ENCODE measurements around the gene ACACB. TPM values are rescaled to one million over a fixed set of nuclear protein-coding genes. Genes with fewer than 3 reads are reported as not detected.

Gene ACACB
- total RNA-seq, 1 donor from 2014 or later = 64.5 TPM

DNA sequence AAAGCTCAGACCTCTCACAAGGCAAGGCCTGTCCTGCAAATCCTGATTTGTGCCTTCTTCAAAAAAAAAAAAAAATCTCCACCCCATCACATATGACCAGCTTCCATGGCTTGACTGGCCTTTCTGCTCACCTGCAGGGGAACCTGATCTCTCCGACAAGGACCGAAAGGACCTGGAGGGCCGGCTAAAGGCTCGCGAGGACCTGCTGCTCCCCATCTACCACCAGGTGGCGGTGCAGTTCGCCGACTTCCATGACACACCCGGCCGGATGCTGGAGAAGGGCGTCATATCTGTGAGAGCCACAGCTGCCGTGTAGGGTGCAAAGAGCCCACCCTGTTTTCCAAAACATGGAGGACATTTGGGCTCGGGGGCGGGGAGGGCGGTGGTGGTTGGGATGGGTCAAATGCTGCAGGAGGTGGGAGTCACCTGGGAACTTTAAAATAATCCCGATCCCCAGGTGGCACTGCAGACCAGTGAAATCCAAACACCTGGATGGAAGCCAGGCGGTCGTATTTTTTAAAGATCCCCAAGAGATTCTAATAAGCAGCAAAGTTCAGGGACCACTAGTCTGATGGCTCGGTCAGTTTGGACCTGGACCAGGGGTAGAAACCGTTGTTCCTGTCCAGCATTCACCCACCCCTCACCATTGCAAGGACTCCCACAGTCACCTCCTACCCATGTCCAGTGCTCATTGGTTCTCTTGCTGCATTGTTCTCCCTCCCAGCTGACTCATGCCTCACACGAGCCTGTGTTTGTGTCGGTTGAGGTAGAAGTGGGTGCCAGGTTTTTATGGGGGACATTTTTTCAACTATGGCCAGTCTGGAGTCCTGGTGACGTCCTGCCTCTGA is 147.9 kb downstream of the ACACB start:
- intact Hi-C loops (cut with DNase I) = loop anchor here (1.0 kb wide), 1 partner anchor 121 kb away; no protein-coding TSS in a partner anchor
- no peak for DNase-seq (ENCODE audit: low spot score)

DNA sequence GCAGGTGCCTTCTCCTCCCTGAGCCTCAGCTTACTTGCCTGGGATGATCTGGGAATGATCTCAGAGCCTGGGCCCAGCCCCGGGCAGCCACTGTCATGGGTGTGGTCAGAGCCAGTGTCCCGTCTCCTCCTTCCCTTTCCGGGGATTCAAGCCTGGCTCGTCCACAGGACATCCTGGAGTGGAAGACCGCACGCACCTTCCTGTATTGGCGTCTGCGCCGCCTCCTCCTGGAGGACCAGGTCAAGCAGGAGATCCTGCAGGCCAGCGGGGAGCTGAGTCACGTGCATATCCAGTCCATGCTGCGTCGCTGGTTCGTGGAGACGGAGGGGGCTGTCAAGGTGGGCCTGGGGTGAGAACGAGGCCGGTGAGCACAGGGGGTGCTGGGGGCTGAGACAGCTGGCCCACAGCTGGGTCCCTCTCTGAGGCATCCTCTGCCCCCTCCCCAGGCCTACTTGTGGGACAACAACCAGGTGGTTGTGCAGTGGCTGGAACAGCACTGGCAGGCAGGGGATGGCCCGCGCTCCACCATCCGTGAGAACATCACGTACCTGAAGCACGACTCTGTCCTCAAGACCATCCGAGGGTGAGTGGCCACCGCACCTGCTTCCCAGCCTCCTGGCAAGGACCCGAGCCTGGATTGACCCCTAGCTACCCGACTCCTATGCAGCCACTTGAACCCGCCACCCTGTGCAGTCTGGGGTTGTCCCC is 148.7 kb downstream of the ACACB start:
- DNase-seq (ENCODE audit: low spot score) = no peak
- intact Hi-C loops (cut with DNase I) = loop anchor here (1.0 kb wide), 1 partner anchor 120 kb away; no protein-coding TSS in a partner anchor

DNA sequence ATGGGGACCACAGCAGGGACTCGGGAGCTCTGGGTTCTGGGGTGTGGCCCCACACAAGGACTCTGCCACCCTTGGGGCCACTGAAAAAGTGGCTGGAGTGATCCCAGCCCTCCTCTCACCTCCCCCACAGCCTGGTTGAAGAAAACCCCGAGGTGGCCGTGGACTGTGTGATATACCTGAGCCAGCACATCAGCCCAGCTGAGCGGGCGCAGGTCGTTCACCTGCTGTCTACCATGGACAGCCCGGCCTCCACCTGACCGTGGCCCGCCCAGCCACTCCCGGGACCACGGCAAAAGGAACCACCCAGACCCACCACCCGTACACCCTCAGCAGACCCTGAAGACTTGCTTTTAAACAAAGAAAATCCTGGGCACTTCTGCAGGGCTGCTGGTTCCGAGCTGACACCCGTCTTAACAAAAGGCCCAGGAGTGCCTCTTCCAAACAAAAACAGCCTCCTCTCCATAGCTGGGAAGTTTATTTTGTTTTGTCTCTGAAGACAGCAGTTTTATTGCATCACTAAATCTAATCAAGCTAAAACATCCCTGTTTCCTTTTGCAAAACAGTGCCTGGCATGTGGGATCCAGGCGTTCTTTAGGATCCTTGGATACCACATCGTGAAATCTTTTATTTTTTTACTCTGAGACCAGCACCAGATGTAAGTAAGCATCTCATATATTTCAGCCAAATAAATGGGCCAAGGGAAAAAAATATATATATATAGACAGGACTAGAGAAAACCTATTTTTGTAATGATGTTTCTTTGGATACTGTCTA is 149.9 kb downstream of the ACACB start:
- intact Hi-C loops (cut with DNase I) = no loop called here
- DNase-seq (ENCODE audit: low spot score) = no peak

DNA sequence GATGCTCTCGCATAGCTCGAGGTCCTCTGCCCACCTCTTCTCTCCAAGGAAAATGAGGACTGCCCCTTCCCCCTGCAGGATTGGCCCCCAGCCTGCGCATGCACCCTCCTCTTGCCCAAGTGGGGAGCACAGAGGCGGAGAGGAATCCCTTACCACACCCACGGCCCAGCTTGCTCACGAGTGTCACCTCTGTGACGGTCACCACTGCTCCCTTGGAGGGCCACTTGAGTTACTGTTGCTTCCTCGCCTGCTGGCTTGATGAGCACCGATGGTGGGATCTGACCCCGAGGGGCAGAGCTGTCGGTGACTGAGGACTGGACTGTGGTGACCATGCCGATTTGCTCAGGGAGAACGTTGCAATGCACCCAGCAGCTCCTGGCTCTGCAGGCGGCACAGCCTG is 151.0 kb downstream of the ACACB start:
- intact Hi-C loops (cut with DNase I) = no loop called here
- no peak for DNase-seq (ENCODE audit: low spot score)

DNA sequence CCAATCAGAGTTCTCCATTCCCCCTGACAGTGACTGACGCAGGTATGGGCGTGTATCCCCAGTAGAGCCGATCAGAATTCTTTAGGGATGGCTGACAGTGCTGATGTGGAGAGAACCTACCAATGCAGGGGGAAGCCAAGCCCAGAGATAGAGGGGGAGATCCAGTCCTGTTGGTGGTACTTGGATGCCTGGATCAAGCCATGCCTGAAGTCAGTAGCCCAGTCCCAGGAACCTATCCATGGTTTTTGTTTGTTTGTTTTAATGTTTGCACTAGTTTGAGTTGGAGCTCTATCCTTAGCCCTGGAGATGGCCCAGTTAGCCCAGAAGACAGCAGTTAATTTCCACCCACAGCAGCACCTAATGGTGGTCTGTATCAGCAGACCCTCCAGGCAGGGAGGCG is 152.5 kb downstream of the ACACB start:
- intact Hi-C loops (cut with DNase I) = no loop called here

DNA sequence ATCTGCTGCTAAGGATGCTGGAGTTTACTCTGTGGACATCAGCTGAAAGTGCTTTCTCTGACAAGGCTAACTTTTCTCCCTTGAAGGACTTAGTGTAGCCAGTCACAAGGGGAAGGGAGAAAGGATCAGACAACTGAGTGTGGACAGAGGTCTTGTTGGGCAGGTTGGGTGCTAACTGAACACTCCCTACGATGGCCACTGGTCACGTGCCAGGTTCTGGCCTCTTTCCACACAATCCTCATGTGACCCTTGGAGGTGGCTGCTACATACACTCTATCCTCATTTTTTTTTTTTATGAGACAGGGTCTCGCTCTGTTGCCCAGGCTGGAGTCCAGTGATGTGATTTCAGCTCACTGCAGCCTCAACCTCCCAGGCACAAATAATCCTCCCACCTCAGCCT is 153.0 kb downstream of the ACACB start:
- intact Hi-C loops (cut with DNase I) = no loop called here
- DNase-seq (ENCODE audit: low spot score) = no peak

More for the DNA sequence above, 152.5 kb downstream of the ACACB start:
- DNase-seq (ENCODE audit: low spot score) = no peak

DNA sequence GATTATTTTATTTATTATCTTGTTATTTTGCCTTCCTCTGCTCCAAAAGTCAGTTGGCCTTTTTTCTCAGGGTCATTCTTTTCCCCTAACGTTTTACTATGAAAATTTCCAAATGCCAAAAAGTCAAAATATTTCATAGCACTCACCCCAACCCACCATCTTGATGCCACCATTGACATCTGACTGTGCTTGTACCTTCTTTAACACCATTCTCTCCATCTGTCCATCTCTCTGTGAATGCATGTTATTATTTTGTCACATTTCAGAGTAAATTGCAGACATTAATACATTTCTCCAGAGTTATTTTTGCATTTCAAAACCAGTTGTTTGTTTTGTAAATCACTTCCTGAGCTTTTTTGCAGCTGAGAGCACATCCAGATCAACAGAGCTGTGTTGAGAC is 154.1 kb downstream of the ACACB start:
- intact Hi-C loops (cut with DNase I) = no loop called here

DNA sequence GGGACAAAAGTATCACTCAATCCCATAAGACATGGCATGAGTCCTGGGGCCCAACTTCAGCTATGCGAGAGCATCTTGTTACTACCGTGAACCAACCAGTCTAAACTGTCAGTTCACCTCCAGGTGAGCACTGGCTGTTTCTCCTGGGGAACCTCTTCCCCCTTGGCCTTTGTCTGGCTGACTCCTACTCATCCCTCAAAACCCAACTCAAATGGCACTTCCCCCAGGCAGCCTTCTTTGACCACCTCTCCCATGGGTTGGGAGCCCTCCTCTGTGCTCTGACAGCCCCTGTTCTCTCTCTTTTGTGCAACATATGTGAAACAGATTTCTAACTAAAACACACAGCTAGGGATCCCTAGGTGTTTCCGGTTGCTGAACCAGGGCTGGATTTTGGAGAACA is 155.0 kb downstream of the ACACB start:
- intact Hi-C loops (cut with DNase I) = no loop called here
- no peak for DNase-seq (ENCODE audit: low spot score)

More for the DNA sequence above, 154.1 kb downstream of the ACACB start:
- DNase-seq (ENCODE audit: low spot score) = no peak

DNA sequence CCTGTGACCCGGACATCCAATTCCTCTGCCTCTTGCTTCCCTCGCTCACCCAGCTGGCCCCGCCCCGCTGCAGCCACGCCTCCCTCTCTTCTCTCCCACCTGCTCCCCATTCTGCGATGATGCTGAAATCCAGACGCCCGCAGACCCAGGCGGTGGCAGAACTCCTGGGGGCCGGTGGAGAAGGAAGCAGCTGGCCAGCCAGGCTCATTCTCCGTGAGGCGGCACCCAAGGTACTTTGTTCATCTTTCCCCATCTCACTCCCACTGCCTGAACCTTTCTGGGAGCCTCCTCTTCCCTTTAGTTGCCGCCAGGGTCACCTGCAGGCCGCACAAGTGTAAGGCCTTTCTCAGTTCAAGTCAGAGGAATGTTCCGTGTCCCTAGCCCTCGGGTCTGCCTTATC is 157.0 kb downstream of the ACACB start:
- no peak for DNase-seq (ENCODE audit: low spot score)
- intact Hi-C loops (cut with DNase I) = no loop called here

DNA sequence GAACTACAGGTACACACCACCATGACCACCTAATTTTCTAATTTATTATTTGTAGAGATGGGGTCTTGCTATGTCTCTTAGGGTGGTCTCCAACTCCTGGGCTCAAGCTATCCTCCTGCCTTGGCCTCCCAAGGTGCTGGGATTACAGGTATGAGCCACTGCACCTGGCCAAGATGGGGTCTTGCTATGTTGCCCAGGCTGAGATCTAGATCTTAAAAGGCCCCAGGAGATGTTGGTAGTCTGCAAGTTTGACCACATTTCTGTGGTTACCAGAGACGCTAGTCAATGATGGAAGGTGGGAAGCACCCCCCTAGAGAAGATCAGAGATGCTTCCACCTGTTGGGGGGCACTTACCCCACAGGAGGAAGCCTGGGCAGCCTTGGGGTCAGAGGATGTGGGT is 158.0 kb downstream of the ACACB start:
- intact Hi-C loops (cut with DNase I) = no loop called here

DNA sequence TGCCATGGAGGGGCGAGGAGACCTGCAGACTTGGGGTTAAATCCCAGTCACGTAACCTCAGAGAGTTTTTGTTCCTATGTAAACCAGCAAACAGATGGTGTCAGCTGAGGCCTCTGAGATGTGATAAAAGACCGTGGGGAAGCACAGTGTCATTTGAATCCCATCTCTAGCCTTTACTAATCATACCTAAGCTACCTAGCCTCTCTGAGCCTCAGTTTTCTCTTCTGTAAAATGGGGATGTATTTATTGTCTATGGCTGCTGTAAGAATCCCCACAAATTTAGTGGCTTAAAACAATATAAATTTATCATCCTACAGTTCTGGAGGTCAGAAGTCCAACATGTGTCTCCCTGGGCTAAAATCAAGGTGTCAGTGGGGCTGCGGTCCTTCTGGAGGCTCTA is 158.8 kb downstream of the ACACB start:
- intact Hi-C loops (cut with DNase I) = no loop called here
- no peak for DNase-seq (ENCODE audit: low spot score)

More for the DNA sequence above, 158.0 kb downstream of the ACACB start:
- no peak for DNase-seq (ENCODE audit: low spot score)

DNA sequence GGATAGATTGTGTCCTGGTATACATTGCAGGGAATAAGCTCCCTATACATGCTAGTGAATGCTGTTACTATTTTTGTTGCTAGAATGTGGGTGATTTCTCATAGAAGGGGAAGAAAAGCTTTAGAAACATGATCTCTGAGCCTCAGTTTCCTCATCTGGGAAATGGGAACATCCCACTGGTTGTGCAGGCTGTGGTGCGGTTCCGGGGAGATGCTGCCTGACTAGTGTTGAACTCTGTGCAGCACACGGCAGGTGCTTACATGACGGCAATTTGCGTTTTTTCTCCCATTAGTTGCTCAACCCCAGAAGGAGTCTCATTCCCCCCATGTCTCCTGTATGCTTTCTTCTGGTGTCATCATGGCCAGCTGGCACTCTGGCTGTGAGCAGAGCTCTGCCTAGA is 159.8 kb downstream of the ACACB start:
- intact Hi-C loops (cut with DNase I) = no loop called here
- DNase-seq (ENCODE audit: low spot score) = no peak

DNA sequence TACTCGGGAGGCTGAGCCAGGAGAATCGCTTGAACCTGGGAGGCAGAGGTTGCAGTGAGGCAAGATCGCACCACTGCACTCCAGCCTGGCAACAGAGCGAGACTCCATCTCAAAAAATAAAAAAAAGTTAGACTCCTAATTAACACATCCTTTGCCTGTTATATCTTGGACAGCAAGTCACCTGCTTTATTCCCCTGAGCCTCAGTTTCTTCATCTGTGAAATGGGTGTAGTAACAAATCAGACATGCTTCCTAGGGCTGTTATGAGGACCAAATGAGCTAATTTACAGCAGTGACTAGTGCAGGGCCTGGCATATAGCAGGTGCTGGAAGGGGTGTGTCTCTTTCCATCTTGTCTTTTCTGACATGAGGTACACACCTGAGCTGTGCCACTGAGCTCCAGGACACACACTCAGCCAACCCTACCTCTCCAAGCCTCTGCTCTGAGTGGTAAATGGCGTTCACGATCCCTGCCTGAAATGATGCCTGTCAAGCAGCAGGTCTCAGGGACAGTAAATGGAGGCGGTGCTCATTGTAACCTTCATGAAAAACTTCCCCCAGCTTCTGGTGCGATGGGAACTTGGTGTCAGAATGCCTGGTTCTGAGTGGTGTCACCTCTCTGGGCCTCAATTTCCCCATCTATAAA is 161.0 kb downstream of the ACACB start:
- DNase-seq (ENCODE audit: low spot score) = no peak
- intact Hi-C loops (cut with DNase I) = no loop called here

DNA sequence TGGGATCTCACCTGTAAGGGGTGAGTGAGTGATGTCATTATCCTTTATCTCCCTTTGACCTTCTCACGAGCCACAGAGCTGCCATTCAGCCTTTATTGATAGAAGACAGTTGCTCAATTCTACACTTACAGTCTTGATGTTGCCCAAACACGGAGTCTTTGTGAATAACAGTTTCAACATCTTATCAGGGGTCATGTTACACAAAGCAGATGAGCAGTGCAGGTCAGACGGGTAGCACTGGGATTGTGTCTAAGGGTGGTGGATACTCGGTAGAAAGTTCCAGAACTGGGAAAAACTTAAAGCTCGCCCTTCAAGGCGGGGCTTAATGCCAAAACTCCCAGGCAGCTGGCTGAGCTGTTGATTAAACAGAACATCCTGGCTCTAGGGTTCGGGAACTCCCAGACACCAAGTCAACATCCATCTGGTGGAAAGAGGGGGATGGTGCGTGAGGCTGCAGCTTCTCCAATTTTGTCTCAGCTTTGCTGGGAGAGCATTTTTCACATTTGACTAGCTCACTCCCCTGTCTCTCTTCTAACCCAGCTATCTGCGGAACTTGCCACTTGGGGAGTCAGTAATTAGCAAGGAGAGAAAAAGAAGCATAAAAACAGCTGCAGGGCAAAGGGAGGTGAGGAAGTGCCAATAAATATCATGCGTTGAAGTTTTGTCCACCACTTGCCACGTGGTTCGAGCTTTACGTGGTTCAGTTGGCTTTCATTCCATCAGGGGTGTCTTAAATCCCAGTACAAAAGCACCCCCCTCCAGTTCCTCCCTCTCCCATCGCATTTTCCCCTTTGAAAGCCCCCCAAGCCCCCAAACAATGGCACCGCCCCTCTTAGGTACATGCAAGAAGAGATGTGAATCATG is 161.7 kb downstream of the ACACB start:
- no peak for DNase-seq (ENCODE audit: low spot score)
- intact Hi-C loops (cut with DNase I) = no loop called here

DNA sequence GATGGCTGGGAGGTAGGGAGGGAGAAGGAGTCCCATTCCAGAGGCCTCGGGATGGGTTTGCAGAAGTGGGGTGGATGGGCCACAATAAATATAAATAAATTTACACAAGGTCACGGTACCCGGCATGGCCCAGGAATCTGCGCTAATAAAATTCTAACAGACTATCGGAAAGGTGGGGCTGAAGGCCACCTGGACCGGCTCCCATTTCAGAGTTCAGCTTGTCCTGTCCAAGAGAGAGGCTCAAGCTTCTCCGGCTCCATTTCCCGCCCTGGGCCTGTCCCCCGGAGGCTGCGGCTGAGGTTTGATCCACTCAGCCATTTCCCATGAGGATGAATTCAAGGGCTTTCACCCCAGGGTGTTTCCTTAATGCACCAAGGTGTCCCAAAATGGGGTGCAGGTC is 162.5 kb downstream of the ACACB start:
- intact Hi-C loops (cut with DNase I) = no loop called here
- no peak for DNase-seq (ENCODE audit: low spot score)

DNA sequence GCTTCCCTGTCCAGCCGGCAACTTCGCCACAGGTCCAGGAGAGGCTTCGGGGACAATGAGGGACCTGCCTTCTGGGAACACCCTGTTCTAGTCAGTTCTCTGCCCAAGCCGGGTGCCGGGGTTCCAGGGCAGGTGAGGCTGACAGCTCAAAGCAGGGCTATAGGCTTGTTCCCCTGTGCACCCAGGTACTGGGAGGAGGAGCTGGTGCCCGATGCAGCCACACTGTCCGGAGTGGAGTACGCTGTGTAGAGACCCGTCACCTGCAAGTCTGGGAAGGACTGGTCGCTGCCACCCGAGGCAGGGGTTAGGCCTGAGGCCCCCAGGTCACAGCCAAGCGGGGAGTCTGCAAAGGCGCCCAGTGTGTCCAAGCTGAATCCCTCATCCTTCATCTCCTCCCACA is 163.1 kb downstream of the ACACB start:
- intact Hi-C loops (cut with DNase I) = no loop called here
- DNase-seq (ENCODE audit: low spot score) = no peak

DNA sequence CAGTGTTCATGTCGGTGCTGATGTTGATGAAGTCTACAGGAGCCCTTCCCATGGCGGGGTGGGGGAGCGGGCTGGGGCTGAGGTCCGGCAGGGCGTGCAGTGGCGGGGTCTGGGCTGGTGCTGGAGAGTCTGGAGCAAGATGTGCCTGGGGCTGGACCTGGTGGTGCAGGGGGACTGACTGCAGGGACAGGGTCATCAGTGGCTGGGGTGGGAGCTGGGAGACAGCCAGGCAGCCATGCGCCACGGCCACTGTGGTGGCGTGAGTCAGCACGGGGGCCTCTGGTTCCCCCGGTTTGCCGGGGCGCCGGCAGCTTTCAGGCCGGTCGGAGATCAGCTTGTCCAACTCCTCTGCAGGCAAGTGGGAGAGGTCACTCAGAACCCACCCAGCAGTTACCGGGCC is 165.1 kb downstream of the ACACB start:
- intact Hi-C loops (cut with DNase I) = no loop called here
- no peak for DNase-seq (ENCODE audit: low spot score)

DNA sequence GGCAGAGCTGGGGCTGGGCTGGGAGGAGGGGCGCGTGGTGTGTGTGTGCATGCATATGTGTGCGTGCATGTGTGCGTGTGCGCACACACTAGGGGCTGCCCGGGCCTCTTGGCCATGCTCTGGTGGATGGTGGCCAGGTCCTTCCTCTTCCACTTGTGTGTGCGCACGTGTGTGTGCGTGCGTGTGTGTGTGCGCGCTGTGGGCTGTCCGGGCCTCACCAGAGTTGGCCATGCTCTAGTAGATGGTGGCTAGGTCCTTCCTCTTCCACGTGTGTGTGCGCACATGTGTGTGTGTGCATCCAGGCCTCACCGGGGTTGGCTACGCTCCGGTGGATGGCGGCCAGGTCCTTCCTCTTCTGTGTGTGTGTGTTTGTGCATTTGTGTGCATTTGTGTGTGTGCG is 168.0 kb downstream of the ACACB start:
- DNase-seq (ENCODE audit: low spot score) = no peak
- intact Hi-C loops (cut with DNase I) = no loop called here

DNA sequence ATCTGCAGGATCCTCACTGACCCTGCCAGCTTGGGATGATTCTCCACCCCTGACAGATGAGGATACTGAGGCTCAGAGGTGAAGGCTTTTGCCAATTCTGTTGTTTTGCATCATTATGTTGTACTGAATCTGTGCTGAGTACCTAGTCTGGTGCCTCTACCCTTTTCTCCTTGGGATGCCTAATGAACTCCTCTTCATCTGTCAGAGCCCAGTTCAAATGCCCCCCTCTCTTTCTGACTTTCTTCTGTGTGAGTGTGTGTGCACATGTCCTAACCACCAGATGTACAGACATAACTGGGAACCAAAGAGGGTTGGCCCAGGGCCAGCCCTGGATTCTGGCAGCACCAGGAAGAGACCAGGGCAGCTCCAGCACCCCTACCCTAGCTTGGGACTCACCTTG is 169.9 kb downstream of the ACACB start:
- intact Hi-C loops (cut with DNase I) = no loop called here

More for the DNA sequence above, 169.9 kb downstream of the ACACB start:
- no peak for DNase-seq (ENCODE audit: low spot score)
